SK-N-SH (cell line): ENCODE data around the gene FOXK2. TPM values are rescaled to one million over a fixed set of nuclear protein-coding genes. Genes with fewer than 3 reads are reported as not detected.

Source experiments
- CTCF ChIA-PET: fragments of 300-600, 350-600 bp; formaldehyde crosslinking; extraction: SDS; loops from one replicate; lab custom pipeline; 2021; lab: Yijun Ruan, JAX
- POLR2A ChIA-PET: fragments of 350-600 bp; sonication (Branson Sonifier 250); formaldehyde crosslinking; extraction: SDS; loops from one replicate; lab custom pipeline; 2020; ENCODE audit warnings: antibody characterized with exemption, inconsistent platforms; lab: Yijun Ruan, JAX
- DNase-seq: peaks from one replicate; pipeline ENCODE4 v3.0.0; 2012
- H2AFZ ChIP-seq: fragments of 200-600 bp; sonication (generic); 2 replicates; pipeline ENCODE4 v1.8.1; 2016; ENCODE audit warnings: antibody characterized with exemption, mild to moderate bottlenecking, low read depth
- H3F3A ChIP-seq: fragments of 200-600 bp; sonication (generic); replicated peaks from 2 replicates; pipeline ENCODE3; 2016; ENCODE audit warnings: antibody characterized with exemption, mild to moderate bottlenecking; ENCODE audit not compliant: insufficient read depth
- H3K27ac ChIP-seq, 2 experiments: fragments of 200-500 bp in 1 of 2; fragments of 200-600 bp in 1 of 2; sonication (Bioruptor generic) in 1 of 2; sonication (generic), shearing (Covaris generic) in 1 of 2; 2 replicates each; pipeline versions ENCODE4 v1.5.1 to v1.6.1; 2014 to 2016; ENCODE audit warnings: low read depth in 2 of 2, inconsistent platforms in 1 of 2, low read length in 1 of 2, mild to moderate bottlenecking in 1 of 2, mixed read lengths in 1 of 2
- H3K27me3 ChIP-seq: fragments of 200-600 bp; sonication (generic), shearing (Covaris generic); 2 replicates; pipeline ENCODE4 v1.6.1; 2016; ENCODE audit warnings: mixed run types; ENCODE audit not compliant: insufficient read depth
- H3K36me3 ChIP-seq, 2 experiments: fragments of 200-500 bp in 1 of 2; fragments of 200-600 bp in 1 of 2; sonication (Bioruptor generic) in 1 of 2; sonication (generic) in 1 of 2; replicated peaks in 1 of 2; 2 replicates each; pipeline versions ENCODE3 to v1.5.1; 2014 to 2016; ENCODE audit warnings: low read length in 1 of 2, mild to moderate bottlenecking in 1 of 2; ENCODE audit not compliant: insufficient read depth in 2 of 2, control insufficient read depth in 1 of 2
- H3K4me1 ChIP-seq, 2 experiments: fragments of 200-500 bp in 1 of 2; fragments of 200-600 bp in 1 of 2; sonication (Bioruptor generic) in 1 of 2; sonication (generic), shearing (Covaris generic) in 1 of 2; 2 replicates each; pipeline versions ENCODE4 v1.5.1 to v1.6.1; 2014 to 2016; ENCODE audit warnings: low read depth in 1 of 2, low read length in 1 of 2, mixed run types in 1 of 2; ENCODE audit not compliant: insufficient read depth in 2 of 2, control insufficient read depth in 1 of 2
- H3K4me2 ChIP-seq: fragments of 200-600 bp; sonication (generic), shearing (Covaris generic); 2 replicates; pipeline ENCODE4 v1.6.1; 2017; ENCODE audit warnings: mixed run types
- H3K4me3 ChIP-seq, 2 experiments: fragments of 200-500 bp in 1 of 2; fragments of 200-600 bp in 1 of 2; sonication (Bioruptor generic) in 1 of 2; sonication (generic), shearing (Covaris generic) in 1 of 2; 2 replicates each; pipeline versions ENCODE4 v1.5.1 to v1.8.1; 2014 to 2016; ENCODE audit warnings: low read depth in 2 of 2, inconsistent platforms in 1 of 2, low read length in 1 of 2, mild to moderate bottlenecking in 1 of 2, mixed read lengths in 1 of 2, moderate library complexity in 1 of 2
- H3K79me2 ChIP-seq: fragments of 200-600 bp; sonication (generic); 2 replicates; pipeline ENCODE4 v1.8.1; 2017; ENCODE audit warnings: mild to moderate bottlenecking; ENCODE audit not compliant: insufficient read depth
- H3K9ac ChIP-seq: fragments of 200-600 bp; sonication (generic); 2 replicates; pipeline ENCODE4 v1.6.1; 2017; ENCODE audit warnings: mixed run types
- H3K9me2 ChIP-seq: fragments of 200-600 bp; sonication (generic); 2 replicates; pipeline ENCODE4 v1.6.1; 2017; ENCODE audit warnings: mixed run types
- H3K9me3 ChIP-seq: fragments of 200-600 bp; sonication (generic); 2 replicates; pipeline ENCODE4 v1.6.1; 2017; ENCODE audit warnings: mixed run types, mild to moderate bottlenecking, moderate library complexity
- H4K20me1 ChIP-seq: fragments of 200-600 bp; sonication (generic); 2 replicates; pipeline ENCODE4 v1.6.1; 2017; ENCODE audit warnings: mild to moderate bottlenecking, mixed run types; ENCODE audit not compliant: insufficient read depth
- CHD2 ChIP-seq: fragments of 150-350 bp; IDR thresholded peaks from 2 replicates; pipeline ENCODE4 v1.6.1; 2018; ENCODE audit warnings: low read length; ENCODE audit not compliant: partially characterized antibody
- EP300 ChIP-seq, 2 experiments: IDR thresholded peaks; 2 replicates each; pipeline versions ENCODE4 v1.4.0 to v1.6.1; 2012; ENCODE audit warnings: borderline replicate concordance in 1 of 2, low read depth in 1 of 2, low read length in 1 of 2
- EZH2phosphoT487 ChIP-seq: fragments of 200-600 bp; sonication (generic); IDR thresholded peaks from 2 replicates; pipeline ENCODE4 v1.6.1; 2017; ENCODE audit warnings: low read depth, mixed run types, mild to moderate bottlenecking, antibody characterized with exemption, moderate library complexity, borderline replicate concordance
- FOXM1 ChIP-seq: IDR thresholded peaks from 2 replicates; pipeline ENCODE4 v1.4.0; 2012; ENCODE audit warnings: low read depth, mild to moderate bottlenecking
- GABPA ChIP-seq: IDR thresholded peaks from 2 replicates; pipeline ENCODE4 v1.4.0; 2012; ENCODE audit warnings: low read depth, mild to moderate bottlenecking
- IRF3 ChIP-seq: fragments of 150-350 bp; IDR thresholded peaks from 2 replicates; pipeline ENCODE4 v1.6.1; 2016; ENCODE audit warnings: mild to moderate bottlenecking, low read depth, low read length
- JUND ChIP-seq: IDR thresholded peaks from 2 replicates; pipeline ENCODE4 v1.4.0; 2012
- MEF2A ChIP-seq: IDR thresholded peaks from 2 replicates; pipeline ENCODE4 v1.4.0; 2012; ENCODE audit warnings: low read depth, borderline replicate concordance
- MXI1 ChIP-seq: IDR thresholded peaks from 2 replicates; pipeline ENCODE4 v1.6.1; 2012; ENCODE audit warnings: mild to moderate bottlenecking, low read depth, low read length, improper control_type of control experiment
- PBX3 ChIP-seq: IDR thresholded peaks from 2 replicates; pipeline ENCODE4; 2012
- RAD21 ChIP-seq: IDR thresholded peaks from 2 replicates; pipeline ENCODE4 v1.6.1; 2012; ENCODE audit warnings: mild to moderate bottlenecking, low read length
- REST ChIP-seq: IDR thresholded peaks from 2 replicates; pipeline ENCODE4 v1.6.1; 2012; ENCODE audit warnings: mild to moderate bottlenecking, low read depth, low read length, moderate library complexity
- RXRA ChIP-seq: IDR thresholded peaks from 2 replicates; pipeline ENCODE4 v1.4.0; 2012; ENCODE audit warnings: low read depth, mild to moderate bottlenecking, borderline replicate concordance
- TAF1 ChIP-seq: IDR thresholded peaks from 2 replicates; pipeline ENCODE4 v1.6.1; 2012; ENCODE audit warnings: low read depth, mild to moderate bottlenecking, low read length, moderate library complexity, borderline replicate concordance
- TCF12 ChIP-seq: IDR thresholded peaks from 2 replicates; pipeline ENCODE4 v1.4.0; 2012
- USF1 ChIP-seq: IDR thresholded peaks from 2 replicates; pipeline ENCODE4 v1.4.0; 2012; ENCODE audit warnings: low read depth, borderline replicate concordance
- YY1 ChIP-seq: IDR thresholded peaks from 2 replicates; pipeline ENCODE4 v1.4.0; 2012; ENCODE audit warnings: low read depth, mild to moderate bottlenecking
- ZBTB33 ChIP-seq: IDR thresholded peaks from 2 replicates; pipeline ENCODE4 v1.4.0; 2012; ENCODE audit warnings: low read depth, borderline replicate concordance
- WGBS: methylation state at CpG from one replicate; pipeline ENCODE4 v1.1.6; 2017; ENCODE audit warnings: low lambda C conversion rate; 5-methylcytosine and 5-hydroxymethylcytosine counted together
- polyA plus RNA-seq, 3 experiments: library from polyadenylated mRNA; depleted of rRNA; stranded (reverse); fragments of >200 nt; gene quantifications; 2 replicates each; pipeline ENCODE4 v1.2.3, GENCODE V29; 2012

Gene FOXK2
- polyA plus RNA-seq, 1 of the 3 experiments (the other 2 are of a cell fraction): 36.4 TPM

- ChIA-PET CTCF (interaction anchor here (0.6 to 1.5 kb wide), 4 partner anchors 9 to 602 kb away, joined by 3 to 6 read pairs (median 3); no protein-coding TSS in a partner anchor), POLR2A (no interaction called here)
- Histone ChIP-seq H3K27me3 (no peaks in the 10 kb centered on the region), H3K9ac (no peak overlapping the region), H3K79me2 (peaks cover 91% of the 10 kb centered on the region), H3K36me3 (peaks cover 34 to 55% of the 10 kb centered on the region in 2 experiments), H3K4me3 (no peak overlapping the region), H3F3A (no peaks in the 10 kb centered on the region), H3K4me2 (no peak overlapping the region), H2AFZ (no peak overlapping the region), H3K9me2 (no peaks in the 10 kb centered on the region), H3K27ac (no peak overlapping the region), H3K9me3 (no peaks in the 10 kb centered on the region), H3K4me1 (no peaks in the 10 kb centered on the region), H4K20me1 (peaks cover 51% of the 10 kb centered on the region)
- DNase-seq: no peak
- WGBS: 67% methylated on average over 6 of the region's 6 CpGs
- TF ChIP-seq CHD2: no peak
- no peak for TF ChIP-seq MEF2A
- no peak for TF ChIP-seq EZH2phosphoT487
- no peak for TF ChIP-seq TCF12
- no peak for TF ChIP-seq TAF1
- no peak for TF ChIP-seq FOXM1
- TF ChIP-seq USF1: no peak
- TF ChIP-seq GABPA: no peak
- no peak for TF ChIP-seq RXRA
- no peak for TF ChIP-seq YY1
- no peak for TF ChIP-seq EP300 (IDR thresholded peaks at IDR 0.05; ENCODE audit: borderline replicate concordance in 1 of 2, low read depth in 1 of 2, low read length in 1 of 2)
- no peak for TF ChIP-seq ZBTB33
- no peak for TF ChIP-seq RAD21
- no peak for TF ChIP-seq IRF3
- TF ChIP-seq PBX3: no peak
- no peak for TF ChIP-seq JUND
- TF ChIP-seq REST: no peak
- no peak for TF ChIP-seq MXI1
Observed at GRCh38 chr17:82631544-82631943, 112.0 kb downstream of the FOXK2 start.
